ENCODE data around the gene RPTOR. TPM values are rescaled to one million over a fixed set of nuclear protein-coding genes. Genes with fewer than 3 reads are reported as not detected.

Gene RPTOR
- total RNA-seq, 1 experiment from 2014 or later = 25.1 TPM

GRCh38 chr17:80857756-80858171, 313.1 kb downstream of the RPTOR start:
- Mint-ChIP-seq H3K36me3 (ENCODE audit: insufficient read depth in 1 of 3, low read depth in 3 of 3) (peaks cover 11 to 18% (median 15%) of the 10 kb centered on the region in 3 experiments), H3K27ac (peak overlapping the region; percentile 53 to 73 (median 55); a peak in 2 of 7 replicates), H3K4me3 (no peak overlapping the region), H3K27me3 (ENCODE audit: low read depth) (no peaks in the 10 kb centered on the region; the same call in 1 of the 2 replicates), H3K4me1 (peaks cover 46 to 52% of the 10 kb centered on the region in 2 experiments), H3K9me3 (peaks cover 0 to 4% of the 10 kb centered on the region in 2 experiments; a peak in 2 of 5 replicates)
- no peak overlapping the region for H2BK20ac ChIP-seq (ENCODE audit: low read depth, low read length, poor library complexity, severe bottlenecking)
- H3K56ac ChIP-seq (ENCODE audit: insufficient read length, low read depth, low read length) = no peak overlapping the region
- H3K14ac ChIP-seq (ENCODE audit: insufficient read depth, low read length) = no peak overlapping the region
- no peak overlapping the region for H2BK120ac ChIP-seq (ENCODE audit: low read depth, low read length, poor library complexity, severe bottlenecking)
- no peak overlapping the region for H2BK12ac ChIP-seq (ENCODE audit: insufficient read length, low read depth, low read length)
- H3K79me1 ChIP-seq (ENCODE audit: insufficient read depth, low read depth, low read length, poor library complexity, severe bottlenecking) = no peaks in the 10 kb centered on the region
- H2BK5ac ChIP-seq (ENCODE audit: insufficient read length, low read length) = no peak overlapping the region
- no peak overlapping the region for H2AK5ac ChIP-seq (ENCODE audit: insufficient read length, low read length)
- no peaks in the 10 kb centered on the region for H3K27me3 ChIP-seq (ENCODE audit: insufficient read depth, low read length)
- no peak for DNase-seq
- H3T11ph ChIP-seq (ENCODE audit: low read length) = no peak overlapping the region
- H3K18ac ChIP-seq (ENCODE audit: insufficient read length, low read depth, low read length) = no peak overlapping the region
- no peak overlapping the region for H2BK15ac ChIP-seq (ENCODE audit: low read depth, low read length)
- no peak overlapping the region for H4K5ac ChIP-seq (ENCODE audit: insufficient read length, low read depth, low read length)
- H3K27ac ChIP-seq (ENCODE audit: insufficient read length, low read depth, low read length) = no peak overlapping the region
- H3K4ac ChIP-seq (ENCODE audit: low read depth, low read length) = no peak overlapping the region
- no peak overlapping the region for H3K4me2 ChIP-seq (ENCODE audit: insufficient read depth, insufficient read length, low read length)
- H4K8ac ChIP-seq (replicated peaks; ENCODE audit: insufficient read length, low read depth, low read length) = no peak overlapping the region
- no peak overlapping the region for H2AFZ ChIP-seq (ENCODE audit: low read length)
- H3K23ac ChIP-seq (ENCODE audit: insufficient read length, low read depth, low read length) = no peak overlapping the region
- no CpG with 5 or more reads among the region's 25 CpGs for WGBS (ENCODE audit: extremely low coverage, insufficient read length, low lambda C conversion rate)
- H4K91ac ChIP-seq (ENCODE audit: insufficient read length, low read depth, low read length) = no peak overlapping the region
- no peaks in the 10 kb centered on the region for H3K79me2 ChIP-seq (ENCODE audit: insufficient read depth, low read length)
- H4K20me1 ChIP-seq (ENCODE audit: control insufficient read depth, insufficient read depth, insufficient read length) = no peaks in the 10 kb centered on the region
- no peaks in the 10 kb centered on the region for H3K9me3 ChIP-seq (ENCODE audit: control insufficient read depth, low read depth, low read length)
- TF ChIP-seq, protein P1, sequence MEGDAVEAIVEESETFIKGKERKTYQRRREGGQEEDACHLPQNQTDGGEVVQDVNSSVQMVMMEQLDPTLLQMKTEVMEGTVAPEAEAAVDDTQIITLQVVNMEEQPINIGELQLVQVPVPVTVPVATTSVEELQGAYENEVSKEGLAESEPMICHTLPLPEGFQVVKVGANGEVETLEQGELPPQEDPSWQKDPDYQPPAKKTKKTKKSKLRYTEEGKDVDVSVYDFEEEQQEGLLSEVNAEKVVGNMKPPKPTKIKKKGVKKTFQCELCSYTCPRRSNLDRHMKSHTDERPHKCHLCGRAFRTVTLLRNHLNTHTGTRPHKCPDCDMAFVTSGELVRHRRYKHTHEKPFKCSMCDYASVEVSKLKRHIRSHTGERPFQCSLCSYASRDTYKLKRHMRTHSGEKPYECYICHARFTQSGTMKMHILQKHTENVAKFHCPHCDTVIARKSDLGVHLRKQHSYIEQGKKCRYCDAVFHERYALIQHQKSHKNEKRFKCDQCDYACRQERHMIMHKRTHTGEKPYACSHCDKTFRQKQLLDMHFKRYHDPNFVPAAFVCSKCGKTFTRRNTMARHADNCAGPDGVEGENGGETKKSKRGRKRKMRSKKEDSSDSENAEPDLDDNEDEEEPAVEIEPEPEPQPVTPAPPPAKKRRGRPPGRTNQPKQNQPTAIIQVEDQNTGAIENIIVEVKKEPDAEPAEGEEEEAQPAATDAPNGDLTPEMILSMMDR (conservative IDR thresholded peaks at IDR 0.05) = no peak
- peaks cover 5% of the 10 kb centered on the region; the same call in 1 of the 2 replicates for H3K4me1 ChIP-seq (ENCODE audit: insufficient read depth, low read length)
- H3K9ac ChIP-seq (ENCODE audit: extremely low read depth, insufficient read length, low read length) = no peak overlapping the region
- no peaks in the 10 kb centered on the region for H3K23me2 ChIP-seq (ENCODE audit: insufficient read length, low read depth, low read length, poor library complexity, severe bottlenecking)

Measured in H9 (cell line).